A673 (cell line): ENCODE measurements around the gene KLF11. TPM values are rescaled to one million over a fixed set of nuclear protein-coding genes. Genes with fewer than 3 reads are reported as not detected.

Experiments
- BruUV-seq: library from RNA; stranded (reverse); fragments of 400-500 nt; replicated peaks from 2 replicates; lab custom pipeline; 2021; lab: Mats Ljungman, UMichigan
- CTCF ChIA-PET: fragments of 300-600 bp; sonication (Branson Sonifier 250); formaldehyde crosslinking; loops from one replicate; lab custom pipeline; 2022; ENCODE audit warnings: antibody characterized with exemption; lab: Charles Lee
- POLR2A ChIA-PET: fragments of 300-600 bp; sonication (Branson Sonifier 250); formaldehyde crosslinking; loops from one replicate; lab custom pipeline; 2022; ENCODE audit warnings: antibody characterized with exemption; ENCODE audit not compliant: low non-redundant PET; lab: Charles Lee
- DNase-seq: peaks from one replicate; pipeline ENCODE4 v3.0.0-alpha.2; 2015; ENCODE audit warnings: low spot score
- H3K27ac ChIP-seq: fragments of 200-600 bp; sonication (generic); 2 replicates; pipeline ENCODE4 v1.5.1; 2016; ENCODE audit warnings: mixed run types, low read depth, mild to moderate bottlenecking, mixed read lengths, antibody characterized with exemption, low read length; ENCODE audit not compliant: poor library complexity, severe bottlenecking
- H3K27me3 ChIP-seq: fragments of 200-600 bp; sonication (generic); replicated peaks from 2 replicates; pipeline ENCODE4 v1.6.1; 2017; ENCODE audit warnings: mixed run types, low read depth, mild to moderate bottlenecking, mixed read lengths, antibody characterized with exemption, low read length; ENCODE audit not compliant: insufficient read depth, poor library complexity
- H3K36me3 ChIP-seq: fragments of 200-600 bp; sonication (generic); 2 replicates; pipeline ENCODE4 v1.6.1; 2016; ENCODE audit warnings: mixed run types, mild to moderate bottlenecking, mixed read lengths, antibody characterized with exemption, low read length; ENCODE audit not compliant: insufficient read depth, poor library complexity, severe bottlenecking
- H3K4me1 ChIP-seq: fragments of 200-600 bp; sonication (generic); 2 replicates; pipeline ENCODE4 v1.6.1; 2017; ENCODE audit warnings: mixed run types, mild to moderate bottlenecking, mixed read lengths, antibody characterized with exemption, low read length; ENCODE audit not compliant: insufficient read depth, poor library complexity, severe bottlenecking
- H3K4me3 ChIP-seq: fragments of 200-600 bp; sonication (generic); 2 replicates; pipeline ENCODE4 v1.5.1; 2016; ENCODE audit warnings: low read depth, mixed run types, mild to moderate bottlenecking, mixed read lengths, low read length; ENCODE audit not compliant: poor library complexity, severe bottlenecking
- H3K9me3 ChIP-seq: fragments of 200-600 bp; sonication (generic); 2 replicates; pipeline ENCODE4 v1.6.1; 2016; ENCODE audit warnings: mixed run types, low read depth, mild to moderate bottlenecking, mixed read lengths, antibody characterized with exemption, low read length; ENCODE audit not compliant: poor library complexity, severe bottlenecking
- CTCF ChIP-seq: fragments of 300-800, 200-600 bp; sonication (generic); conservative IDR thresholded peaks from 2 replicates; pipeline ENCODE4 v1.5.1; 2017; ENCODE audit warnings: low read depth, mild to moderate bottlenecking, antibody characterized with exemption, low read length, moderate library complexity, mixed read lengths
- EZH2 ChIP-seq: fragments of 200-600 bp; sonication (generic); IDR thresholded peaks from 2 replicates; pipeline ENCODE4 v1.6.1; 2017; ENCODE audit warnings: borderline replicate concordance, low read depth, mild to moderate bottlenecking, mixed read lengths, antibody characterized with exemption, low read length; ENCODE audit not compliant: poor library complexity, severe bottlenecking
- intact Hi-C: fragments of 100-400 bp; cut with micrococcal nuclease; formaldehyde crosslinking; loops from one replicate; pipeline ENCODE4 v1.10.0; 2022; ENCODE audit not compliant: unreplicated experiment
- total RNA-seq: library from RNA; stranded (reverse); gene quantifications from 2 replicates; pipeline ENCODE4 v1.2.3, GENCODE V29; 2021

KLF11 gene
- total RNA-seq, 1 experiment from 2014 or later: 3.0 TPM

GRCh38 chr2:10032746-10033105 is 10.6 kb upstream of the KLF11 start:
- TF ChIP-seq CTCF: no peak
- Histone ChIP-seq H3K27ac (no peak overlapping the region), H3K9me3 (no peaks in the 10 kb centered on the region), H3K4me3 (no peak overlapping the region), H3K36me3 (no peaks in the 10 kb centered on the region), H3K4me1 (peaks cover 11% of the 10 kb centered on the region), H3K27me3 (no peaks in the 10 kb centered on the region)
- intact Hi-C loops: no loop called here
- no peak for DNase-seq
- BruUV-seq: no TSS peak
- ChIA-PET POLR2A (no interaction called here), CTCF (no interaction called here)

- TF ChIP-seq CTCF: no peak
- TF ChIP-seq EZH2: no peak
- no peaks in the 10 kb centered on the region for H3K27me3 ChIP-seq
- no TSS peak for BruUV-seq
- no peak overlapping the region for H3K27ac ChIP-seq
- ChIA-PET CTCF (no interaction called here), POLR2A (no interaction called here)
- H3K9me3 ChIP-seq: no peaks in the 10 kb centered on the region
- DNase-seq: no peak
- no peaks in the 10 kb centered on the region for H3K36me3 ChIP-seq
- peaks cover 11% of the 10 kb centered on the region for H3K4me1 ChIP-seq
- no peak overlapping the region for H3K4me3 ChIP-seq
- intact Hi-C loops: no loop called here
Measured at GRCh38 chr2:10033251-10034006, 9.9 kb upstream of the KLF11 start.

GRCh38 chr2:10034333-10035052 is 8.9 kb upstream of the KLF11 start:
- Histone ChIP-seq H3K27ac (no peak overlapping the region), H3K9me3 (no peaks in the 10 kb centered on the region), H3K4me3 (no peak overlapping the region), H3K36me3 (no peaks in the 10 kb centered on the region), H3K27me3 (no peaks in the 10 kb centered on the region), H3K4me1 (peaks cover 4% of the 10 kb centered on the region)
- TF ChIP-seq EZH2 (no peak), CTCF (no peak)
- intact Hi-C loops: no loop called here
- ChIA-PET POLR2A (no interaction called here), CTCF (no interaction called here)
- no TSS peak for BruUV-seq
- DNase-seq: no peak
